Endothelial cell of umbilical vein (primary cell): ENCODE results near the gene CD247. TPM values are rescaled to one million over a fixed set of nuclear protein-coding genes. Genes with fewer than 3 reads are reported as not detected.

Source experiments
- BruUV-seq: library from RNA; stranded (reverse); fragments of 400-500 nt; replicated peaks from 2 replicates; lab custom pipeline; 2021; lab: Mats Ljungman, UMichigan
- CTCF ChIA-PET: fragments of 300-600, 350-600 bp; sonication (Branson Sonifier 250); formaldehyde crosslinking; loops from one replicate; lab custom pipeline; 2021; ENCODE audit warnings: antibody characterized with exemption, inconsistent platforms; lab: Charles Lee
- POLR2A ChIA-PET: fragments of 300-600, 350-600 bp; sonication (Branson Sonifier 250); formaldehyde crosslinking; loops from one replicate; lab custom pipeline; 2021; ENCODE audit warnings: antibody characterized with exemption, inconsistent platforms; lab: Charles Lee
- DNase-seq: peaks from one replicate; pipeline ENCODE4 v3.0.0-alpha.2; 2011; ENCODE audit warnings: low read depth, low spot score
- FAIRE-seq: peaks from 2 replicates; lab custom pipeline; 2011; peaks lifted over from hg19 to GRCh38; lab: Jason Lieb, UNC
- H2AFZ ChIP-seq: 2 replicates; pipeline ENCODE4 v1.6.0; 2012; ENCODE audit warnings: low read depth, low read length, control low read depth, inconsistent platforms
- H3K27ac ChIP-seq: 2 replicates; pipeline ENCODE4 v1.5.1; 2011; ENCODE audit warnings: low read depth, mild to moderate bottlenecking, control low read depth, low read length, moderate library complexity; ENCODE audit not compliant: insufficient read depth
- H3K27me3 ChIP-seq, 2 experiments: 2 replicates each; pipeline versions ENCODE4 v1.6.0 to v1.6.1; 2011; ENCODE audit warnings: low read length in 2 of 2, mixed read lengths in 1 of 2; ENCODE audit not compliant: control insufficient read depth in 2 of 2, insufficient read depth in 2 of 2
- H3K36me3 ChIP-seq, 2 experiments: 2 replicates in 1 of 2; 3 replicates in 1 of 2; pipeline ENCODE4 v1.5.1; 2011; ENCODE audit warnings: low read length in 2 of 2, mild to moderate bottlenecking in 1 of 2, moderate library complexity in 1 of 2; ENCODE audit not compliant: control insufficient read depth in 2 of 2, insufficient read depth in 2 of 2; ENCODE audit errors: extremely low read depth in 1 of 2
- H3K4me1 ChIP-seq: 3 replicates; pipeline ENCODE4 v1.5.1; 2011; ENCODE audit warnings: mild to moderate bottlenecking, low read length; ENCODE audit not compliant: control insufficient read depth, insufficient read depth; ENCODE audit errors: extremely low read depth
- H3K4me2 ChIP-seq: 2 replicates; pipeline ENCODE4 v1.6.1; 2011; ENCODE audit warnings: low read length, control low read depth, mixed read lengths; ENCODE audit not compliant: insufficient read depth
- H3K4me3 ChIP-seq, 3 experiments: fragments of 200-600 bp in 1 of 3; sonication (generic), shearing (Covaris generic) in 1 of 3; replicated peaks in 1 of 3; 2 replicates each; pipeline ENCODE4 v1.5.1; 2011 to 2016; ENCODE audit warnings: control low read depth in 3 of 3, low read length in 3 of 3, mild to moderate bottlenecking in 2 of 3, inconsistent platforms in 1 of 3, low read depth in 1 of 3, moderate library complexity in 1 of 3; ENCODE audit not compliant: insufficient read depth in 1 of 3
- H3K79me2 ChIP-seq: 2 replicates; pipeline ENCODE4 v1.6.0; 2012; ENCODE audit warnings: low read length, inconsistent platforms; ENCODE audit not compliant: control insufficient read depth, insufficient read depth
- H3K9ac ChIP-seq: replicated peaks from 2 replicates; pipeline ENCODE3; 2011; ENCODE audit warnings: low read length, control low read depth; ENCODE audit not compliant: insufficient read depth; ENCODE audit errors: extremely low read depth
- H3K9me1 ChIP-seq: replicated peaks from 3 replicates; pipeline ENCODE4 v1.6.0; 2011; ENCODE audit warnings: mild to moderate bottlenecking, low read length; ENCODE audit not compliant: control insufficient read depth, insufficient read depth; ENCODE audit errors: extremely low read depth
- H3K9me3 ChIP-seq: replicated peaks from 2 replicates; pipeline ENCODE4 v1.5.1; 2012; ENCODE audit warnings: low read length, inconsistent platforms; ENCODE audit not compliant: control insufficient read depth, insufficient read depth
- H4K20me1 ChIP-seq: replicated peaks from 2 replicates; pipeline ENCODE3; 2011; ENCODE audit warnings: mild to moderate bottlenecking, low read length; ENCODE audit not compliant: control insufficient read depth, insufficient read depth; ENCODE audit errors: extremely low read depth
- EZH2 ChIP-seq: IDR thresholded peaks from 2 replicates; pipeline ENCODE4 v1.6.1; 2012; ENCODE audit warnings: borderline replicate concordance, low read depth, mild to moderate bottlenecking, moderate library complexity, low read length, inconsistent platforms; ENCODE audit not compliant: severe bottlenecking
- FOS ChIP-seq: IDR thresholded peaks from 2 replicates; pipeline ENCODE4 v1.6.1; 2011; ENCODE audit warnings: mild to moderate bottlenecking, low read length, moderate library complexity, borderline replicate concordance; ENCODE audit not compliant: insufficient read depth
- GATA2 ChIP-seq: IDR thresholded peaks from 2 replicates; pipeline ENCODE4 v1.7.0; 2011; ENCODE audit warnings: low read depth, mild to moderate bottlenecking, moderate library complexity, mixed read lengths, low read length; ENCODE audit not compliant: insufficient read length, insufficient read depth
- JUN ChIP-seq: IDR thresholded peaks from 2 replicates; pipeline ENCODE4 v1.6.1; 2011; ENCODE audit warnings: borderline replicate concordance, low read depth; ENCODE audit not compliant: insufficient read length, insufficient read depth
- MYC ChIP-seq: IDR thresholded peaks from one replicate; pipeline ENCODE4 v1.6.1; 2011; ENCODE audit warnings: mild to moderate bottlenecking, low read depth, low read length
- POLR2A ChIP-seq: IDR thresholded peaks from 2 replicates; pipeline ENCODE4 v1.6.1; 2012; ENCODE audit warnings: low read depth, mild to moderate bottlenecking, control low read depth, low read length
- POLR2AphosphoS5 ChIP-seq: IDR thresholded peaks from 2 replicates; pipeline ENCODE4 v1.6.1; 2012; ENCODE audit warnings: low read depth, mild to moderate bottlenecking, control low read depth, low read length, moderate library complexity; ENCODE audit not compliant: insufficient read depth
- dilution Hi-C: fragments of 300-500 bp; cut with MboI; formaldehyde crosslinking; loops from one replicate; pipeline ENCODE4 v1.15.0; 2019; ENCODE audit warnings: low sequenced_read_pairs; ENCODE audit not compliant: extremely low pct_ligation_motif_present
- intact Hi-C: fragments of 100-400 bp; cut with micrococcal nuclease; formaldehyde crosslinking; loops from one replicate; pipeline ENCODE4 v1.10.0; 2022
- polyA plus RNA-seq, 4 experiments: library from polyadenylated mRNA; depleted of rRNA in 3 of 4; stranded (reverse) in 3 of 4; unstranded in 1 of 4; fragments of >200 nt; gene quantifications; 2 replicates each; pipeline versions ENCODE4 v1.2.1 to v1.2.3, GENCODE V29; 2011 to 2012; ENCODE audit warnings: missing spikeins in 1 of 4
- total RNA-seq: library from RNA; stranded (reverse); gene quantifications from 2 replicates; pipeline ENCODE4 v1.2.3, GENCODE V29; 2021
- TF ChIP-seq, protein P1 (sequence below): IDR thresholded peaks from 2 replicates; pipeline ENCODE4 v1.6.1; 2011; ENCODE audit not compliant: insufficient read depth, insufficient read length
- TF ChIP-seq, protein P2 (sequence below), 2 donors: IDR thresholded peaks; 1 replicate in 1 of 2; 2 replicates in 1 of 2; pipeline ENCODE4 v1.5.1; 2011; ENCODE audit warnings: low read length in 2 of 2, mild to moderate bottlenecking in 2 of 2, moderate library complexity in 2 of 2, control low read depth in 1 of 2, inconsistent platforms in 1 of 2, low read depth in 1 of 2; ENCODE audit not compliant: insufficient read depth in 1 of 2; ENCODE audit errors: extremely low read depth in 1 of 2

Gene CD247
- total and polyA plus RNA-seq, 2 donors (not counting 3 experiments of a cell fraction or from before 2014, with no cell fraction given): not detected

DNA sequence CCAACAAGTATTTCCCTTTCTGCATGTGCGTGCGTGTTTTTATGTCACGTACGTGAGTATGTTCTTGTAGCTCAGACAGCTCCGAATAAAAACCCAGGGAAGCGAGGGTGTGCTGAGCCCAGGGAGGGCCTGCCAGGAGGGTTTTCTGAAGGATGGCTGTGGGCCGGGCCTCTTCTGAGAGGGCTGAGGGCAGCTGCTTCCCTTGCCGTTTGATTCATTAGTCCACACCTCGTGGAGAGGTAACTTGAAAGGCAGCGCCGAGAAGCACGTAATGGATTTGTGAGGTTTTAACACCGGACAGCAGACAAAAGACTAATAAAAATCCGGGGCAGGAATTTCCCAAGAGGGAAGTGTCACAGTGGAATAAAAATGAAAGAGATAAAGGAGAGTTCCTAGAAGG, 29.5 kb downstream of the CD247 start:
- intact Hi-C loops (no loop called here), dilution Hi-C loops (no loop called here)
- POLR2A ChIA-PET: no interaction called here
- Histone ChIP-seq H3K27me3 (peaks cover 2 to 3% of the 10 kb centered on the region in 2 experiments), H3K4me3 (no peak overlapping the region), H3K36me3 (no peaks in the 10 kb centered on the region), H3K4me2 (no peak overlapping the region), H3K79me2 (no peaks in the 10 kb centered on the region), H3K9me3 (no peaks in the 10 kb centered on the region), H2AFZ (no peak overlapping the region), H3K27ac (no peak overlapping the region), H3K9ac (no peak overlapping the region), H3K4me1 (no peaks in the 10 kb centered on the region), H3K9me1 (no peaks in the 10 kb centered on the region), H4K20me1 (no peaks in the 10 kb centered on the region)
- DNase-seq (no peak), FAIRE-seq (no peak)
- no TSS peak for BruUV-seq
- CTCF ChIA-PET: interaction anchor here (1.2 kb wide), 2 partner anchors 36 to 45 kb away, joined by 3 to 4 read pairs; no protein-coding TSS in a partner anchor
- TF ChIP-seq GATA2 (no peak), MYC (no peak), JUN (no peak), POLR2A (no peak), POLR2AphosphoS5 (no peak)
- TF ChIP-seq, protein P1, sequence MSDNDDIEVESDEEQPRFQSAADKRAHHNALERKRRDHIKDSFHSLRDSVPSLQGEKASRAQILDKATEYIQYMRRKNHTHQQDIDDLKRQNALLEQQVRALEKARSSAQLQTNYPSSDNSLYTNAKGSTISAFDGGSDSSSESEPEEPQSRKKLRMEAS: no peak

DNA sequence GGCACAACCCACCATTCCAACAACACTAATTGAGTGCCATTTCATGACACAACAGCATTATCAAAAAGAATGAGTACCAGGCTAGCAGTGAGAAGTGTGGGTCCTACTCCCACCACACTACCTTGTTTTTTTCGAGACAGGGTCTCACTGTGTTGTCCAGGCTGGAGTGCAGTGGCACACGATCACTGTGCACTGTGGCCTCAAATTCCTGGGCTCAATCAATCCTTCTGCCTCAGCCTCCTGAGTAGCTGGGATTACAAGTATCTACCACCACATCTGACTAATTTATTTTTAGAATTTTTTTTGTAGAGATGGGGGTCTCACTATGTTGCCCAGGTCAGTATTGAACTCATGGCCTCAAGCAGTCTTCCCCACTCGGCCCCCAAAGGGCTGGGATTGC, 30.7 kb downstream of the CD247 start:
- peaks cover 0 to 2% of the 10 kb centered on the region in 2 experiments for H3K27me3 ChIP-seq
- ChIA-PET CTCF (no interaction called here), POLR2A (no interaction called here)
- no peak overlapping the region for H3K4me2 ChIP-seq
- no peak for TF ChIP-seq POLR2A
- no peak for TF ChIP-seq EZH2
- TF ChIP-seq POLR2AphosphoS5: no peak
- TF ChIP-seq, protein P1: no peak
- no peak for TF ChIP-seq GATA2
- TF ChIP-seq, protein P2, sequence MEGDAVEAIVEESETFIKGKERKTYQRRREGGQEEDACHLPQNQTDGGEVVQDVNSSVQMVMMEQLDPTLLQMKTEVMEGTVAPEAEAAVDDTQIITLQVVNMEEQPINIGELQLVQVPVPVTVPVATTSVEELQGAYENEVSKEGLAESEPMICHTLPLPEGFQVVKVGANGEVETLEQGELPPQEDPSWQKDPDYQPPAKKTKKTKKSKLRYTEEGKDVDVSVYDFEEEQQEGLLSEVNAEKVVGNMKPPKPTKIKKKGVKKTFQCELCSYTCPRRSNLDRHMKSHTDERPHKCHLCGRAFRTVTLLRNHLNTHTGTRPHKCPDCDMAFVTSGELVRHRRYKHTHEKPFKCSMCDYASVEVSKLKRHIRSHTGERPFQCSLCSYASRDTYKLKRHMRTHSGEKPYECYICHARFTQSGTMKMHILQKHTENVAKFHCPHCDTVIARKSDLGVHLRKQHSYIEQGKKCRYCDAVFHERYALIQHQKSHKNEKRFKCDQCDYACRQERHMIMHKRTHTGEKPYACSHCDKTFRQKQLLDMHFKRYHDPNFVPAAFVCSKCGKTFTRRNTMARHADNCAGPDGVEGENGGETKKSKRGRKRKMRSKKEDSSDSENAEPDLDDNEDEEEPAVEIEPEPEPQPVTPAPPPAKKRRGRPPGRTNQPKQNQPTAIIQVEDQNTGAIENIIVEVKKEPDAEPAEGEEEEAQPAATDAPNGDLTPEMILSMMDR (IDR thresholded peaks at IDR 0.05; ENCODE audit: extremely low read depth in 1 of 2, insufficient read depth in 1 of 2, low read depth in 1 of 2, low read length in 2 of 2): no peak
- TF ChIP-seq FOS: no peak
- TF ChIP-seq JUN: no peak
- no peak for TF ChIP-seq MYC
- DNase-seq (no peak), FAIRE-seq (no peak)
- H3K27ac ChIP-seq: no peak overlapping the region
- no peaks in the 10 kb centered on the region for H4K20me1 ChIP-seq
- H3K9me3 ChIP-seq: no peaks in the 10 kb centered on the region
- no peaks in the 10 kb centered on the region for H3K4me1 ChIP-seq
- no peaks in the 10 kb centered on the region for H3K9me1 ChIP-seq
- intact Hi-C loops (no loop called here), dilution Hi-C loops (no loop called here)
- no peak overlapping the region for H2AFZ ChIP-seq
- no peaks in the 10 kb centered on the region for H3K79me2 ChIP-seq
- no peak overlapping the region for H3K4me3 ChIP-seq
- no peak overlapping the region for H3K9ac ChIP-seq
- BruUV-seq: no TSS peak
- H3K36me3 ChIP-seq: no peaks in the 10 kb centered on the region
